SK-N-SH (cell line): ENCODE results near the gene NEIL3. TPM values are rescaled to one million over a fixed set of nuclear protein-coding genes. Genes with fewer than 3 reads are reported as not detected.
A peak's percentile ranks its signal among the peaks of the same experiment; 100 is the strongest.

Experiments used
- CTCF ChIA-PET: fragments of 300-600, 350-600 bp; formaldehyde crosslinking; extraction: SDS; loops from one replicate; lab custom pipeline; 2021; lab: Yijun Ruan, JAX
- POLR2A ChIA-PET: fragments of 350-600 bp; sonication (Branson Sonifier 250); formaldehyde crosslinking; extraction: SDS; loops from one replicate; lab custom pipeline; 2020; ENCODE audit warnings: antibody characterized with exemption, inconsistent platforms; lab: Yijun Ruan, JAX
- DNase-seq: peaks from one replicate; pipeline ENCODE4 v3.0.0; 2012
- H2AFZ ChIP-seq: fragments of 200-600 bp; sonication (generic); 2 replicates; pipeline ENCODE4 v1.8.1; 2016; ENCODE audit warnings: antibody characterized with exemption, mild to moderate bottlenecking, low read depth
- H3F3A ChIP-seq: fragments of 200-600 bp; sonication (generic); replicated peaks from 2 replicates; pipeline ENCODE3; 2016; ENCODE audit warnings: antibody characterized with exemption, mild to moderate bottlenecking; ENCODE audit not compliant: insufficient read depth
- H3K27ac ChIP-seq, 2 experiments: fragments of 200-500 bp in 1 of 2; fragments of 200-600 bp in 1 of 2; sonication (Bioruptor generic) in 1 of 2; sonication (generic), shearing (Covaris generic) in 1 of 2; 2 replicates each; pipeline versions ENCODE4 v1.5.1 to v1.6.1; 2014 to 2016; ENCODE audit warnings: low read depth in 2 of 2, inconsistent platforms in 1 of 2, low read length in 1 of 2, mild to moderate bottlenecking in 1 of 2, mixed read lengths in 1 of 2
- H3K27me3 ChIP-seq: fragments of 200-600 bp; sonication (generic), shearing (Covaris generic); 2 replicates; pipeline ENCODE4 v1.6.1; 2016; ENCODE audit warnings: mixed run types; ENCODE audit not compliant: insufficient read depth
- H3K36me3 ChIP-seq, 2 experiments: fragments of 200-500 bp in 1 of 2; fragments of 200-600 bp in 1 of 2; sonication (Bioruptor generic) in 1 of 2; sonication (generic) in 1 of 2; replicated peaks in 1 of 2; 2 replicates each; pipeline versions ENCODE3 to v1.5.1; 2014 to 2016; ENCODE audit warnings: low read length in 1 of 2, mild to moderate bottlenecking in 1 of 2; ENCODE audit not compliant: insufficient read depth in 2 of 2, control insufficient read depth in 1 of 2
- H3K4me1 ChIP-seq, 2 experiments: fragments of 200-500 bp in 1 of 2; fragments of 200-600 bp in 1 of 2; sonication (Bioruptor generic) in 1 of 2; sonication (generic), shearing (Covaris generic) in 1 of 2; 2 replicates each; pipeline versions ENCODE4 v1.5.1 to v1.6.1; 2014 to 2016; ENCODE audit warnings: low read depth in 1 of 2, low read length in 1 of 2, mixed run types in 1 of 2; ENCODE audit not compliant: insufficient read depth in 2 of 2, control insufficient read depth in 1 of 2
- H3K4me2 ChIP-seq: fragments of 200-600 bp; sonication (generic), shearing (Covaris generic); 2 replicates; pipeline ENCODE4 v1.6.1; 2017; ENCODE audit warnings: mixed run types
- H3K4me3 ChIP-seq, 2 experiments: fragments of 200-500 bp in 1 of 2; fragments of 200-600 bp in 1 of 2; sonication (Bioruptor generic) in 1 of 2; sonication (generic), shearing (Covaris generic) in 1 of 2; 2 replicates each; pipeline versions ENCODE4 v1.5.1 to v1.8.1; 2014 to 2016; ENCODE audit warnings: low read depth in 2 of 2, inconsistent platforms in 1 of 2, low read length in 1 of 2, mild to moderate bottlenecking in 1 of 2, mixed read lengths in 1 of 2, moderate library complexity in 1 of 2
- H3K79me2 ChIP-seq: fragments of 200-600 bp; sonication (generic); 2 replicates; pipeline ENCODE4 v1.8.1; 2017; ENCODE audit warnings: mild to moderate bottlenecking; ENCODE audit not compliant: insufficient read depth
- H3K9ac ChIP-seq: fragments of 200-600 bp; sonication (generic); 2 replicates; pipeline ENCODE4 v1.6.1; 2017; ENCODE audit warnings: mixed run types
- H3K9me2 ChIP-seq: fragments of 200-600 bp; sonication (generic); 2 replicates; pipeline ENCODE4 v1.6.1; 2017; ENCODE audit warnings: mixed run types
- H3K9me3 ChIP-seq: fragments of 200-600 bp; sonication (generic); 2 replicates; pipeline ENCODE4 v1.6.1; 2017; ENCODE audit warnings: mixed run types, mild to moderate bottlenecking, moderate library complexity
- H4K20me1 ChIP-seq: fragments of 200-600 bp; sonication (generic); 2 replicates; pipeline ENCODE4 v1.6.1; 2017; ENCODE audit warnings: mild to moderate bottlenecking, mixed run types; ENCODE audit not compliant: insufficient read depth
- CTCF ChIP-seq: fragments of 200-600 bp; sonication (generic); IDR thresholded peaks from 2 replicates; pipeline ENCODE4 v1.6.1; 2017; ENCODE audit warnings: antibody characterized with exemption, mild to moderate bottlenecking, moderate library complexity
- ELF1 ChIP-seq: IDR thresholded peaks from 2 replicates; pipeline ENCODE4 v1.4.0; 2012
- EP300 ChIP-seq, 2 experiments: IDR thresholded peaks; 2 replicates each; pipeline versions ENCODE4 v1.4.0 to v1.6.1; 2012; ENCODE audit warnings: borderline replicate concordance in 1 of 2, low read depth in 1 of 2, low read length in 1 of 2
- FOXJ3 ChIP-seq: sonication (generic); formaldehyde crosslinking; IDR thresholded peaks from 2 replicates; pipeline ENCODE4 v1.5.1; 2020; ENCODE audit warnings: mild to moderate bottlenecking, missing genetic modification reagents
- FOXM1 ChIP-seq: IDR thresholded peaks from 2 replicates; pipeline ENCODE4 v1.4.0; 2012; ENCODE audit warnings: low read depth, mild to moderate bottlenecking
- MXI1 ChIP-seq: IDR thresholded peaks from 2 replicates; pipeline ENCODE4 v1.6.1; 2012; ENCODE audit warnings: mild to moderate bottlenecking, low read depth, low read length, improper control_type of control experiment
- NFIC ChIP-seq: IDR thresholded peaks from 2 replicates; pipeline ENCODE4 v1.4.0; 2012; ENCODE audit warnings: borderline replicate concordance
- NRF1 ChIP-seq: IDR thresholded peaks from 2 replicates; pipeline ENCODE4 v1.6.1; 2012; ENCODE audit warnings: low read depth, mild to moderate bottlenecking, low read length
- PBX3 ChIP-seq: IDR thresholded peaks from 2 replicates; pipeline ENCODE4; 2012
- RAD21 ChIP-seq: IDR thresholded peaks from 2 replicates; pipeline ENCODE4 v1.6.1; 2012; ENCODE audit warnings: mild to moderate bottlenecking, low read length
- RCOR1 ChIP-seq: fragments of 150-350 bp; IDR thresholded peaks from 2 replicates; pipeline ENCODE4 v1.6.1; 2017; ENCODE audit warnings: antibody characterized with exemption, low read length
- RFX5 ChIP-seq: IDR thresholded peaks from 2 replicates; pipeline ENCODE4 v1.6.1; 2012; ENCODE audit warnings: mild to moderate bottlenecking, improper control_type of control experiment, low read length
- USF2 ChIP-seq: fragments of 150-350 bp; IDR thresholded peaks from 2 replicates; pipeline ENCODE4 v1.6.1; 2017; ENCODE audit warnings: antibody characterized with exemption, low read length, low read depth, borderline replicate concordance
- WGBS: methylation state at CpG from one replicate; pipeline ENCODE4 v1.1.6; 2017; ENCODE audit warnings: low lambda C conversion rate; 5-methylcytosine and 5-hydroxymethylcytosine counted together
- polyA plus RNA-seq, 3 experiments: library from polyadenylated mRNA; depleted of rRNA; stranded (reverse); fragments of >200 nt; gene quantifications; 2 replicates each; pipeline ENCODE4 v1.2.3, GENCODE V29; 2012
- TF ChIP-seq, protein P1 (sequence below): IDR thresholded peaks from 2 replicates; pipeline ENCODE4 v1.6.1; 2012; ENCODE audit warnings: mild to moderate bottlenecking, low read depth, low read length, moderate library complexity

The NEIL3 gene
- polyA plus RNA-seq, 1 of the 3 experiments (the other 2 are of a cell fraction) = 3.6 TPM

GRCh38 chr4:177308125-177308524, 1.5 kb upstream of the NEIL3 start:
- Histone ChIP-seq H3F3A (no peaks in the 10 kb centered on the region), H3K27ac (no peak overlapping the region), H3K9me2 (no peaks in the 10 kb centered on the region), H3K4me2 (no peak overlapping the region), H3K27me3 (no peaks in the 10 kb centered on the region), H3K79me2 (peaks cover 32% of the 10 kb centered on the region), H3K9me3 (no peaks in the 10 kb centered on the region), H2AFZ (no peak overlapping the region), H3K4me3 (no peak overlapping the region), H3K36me3 (no peaks in the 10 kb centered on the region), H3K4me1 (peaks cover 3 to 9% of the 10 kb centered on the region in 2 experiments; a peak in 2 of 4 replicates), H3K9ac (no peak overlapping the region), H4K20me1 (no peaks in the 10 kb centered on the region)
- no peak for DNase-seq
- WGBS = 74% methylated on average over 3 of the region's 3 CpGs
- CTCF ChIA-PET = interaction anchor here (1.4 to 2.4 kb wide), 2 partner anchors 33 to 57 kb away, joined by 4 to 9 read pairs; no protein-coding TSS in a partner anchor
- no peak for TF ChIP-seq RCOR1
- TF ChIP-seq, protein P1, sequence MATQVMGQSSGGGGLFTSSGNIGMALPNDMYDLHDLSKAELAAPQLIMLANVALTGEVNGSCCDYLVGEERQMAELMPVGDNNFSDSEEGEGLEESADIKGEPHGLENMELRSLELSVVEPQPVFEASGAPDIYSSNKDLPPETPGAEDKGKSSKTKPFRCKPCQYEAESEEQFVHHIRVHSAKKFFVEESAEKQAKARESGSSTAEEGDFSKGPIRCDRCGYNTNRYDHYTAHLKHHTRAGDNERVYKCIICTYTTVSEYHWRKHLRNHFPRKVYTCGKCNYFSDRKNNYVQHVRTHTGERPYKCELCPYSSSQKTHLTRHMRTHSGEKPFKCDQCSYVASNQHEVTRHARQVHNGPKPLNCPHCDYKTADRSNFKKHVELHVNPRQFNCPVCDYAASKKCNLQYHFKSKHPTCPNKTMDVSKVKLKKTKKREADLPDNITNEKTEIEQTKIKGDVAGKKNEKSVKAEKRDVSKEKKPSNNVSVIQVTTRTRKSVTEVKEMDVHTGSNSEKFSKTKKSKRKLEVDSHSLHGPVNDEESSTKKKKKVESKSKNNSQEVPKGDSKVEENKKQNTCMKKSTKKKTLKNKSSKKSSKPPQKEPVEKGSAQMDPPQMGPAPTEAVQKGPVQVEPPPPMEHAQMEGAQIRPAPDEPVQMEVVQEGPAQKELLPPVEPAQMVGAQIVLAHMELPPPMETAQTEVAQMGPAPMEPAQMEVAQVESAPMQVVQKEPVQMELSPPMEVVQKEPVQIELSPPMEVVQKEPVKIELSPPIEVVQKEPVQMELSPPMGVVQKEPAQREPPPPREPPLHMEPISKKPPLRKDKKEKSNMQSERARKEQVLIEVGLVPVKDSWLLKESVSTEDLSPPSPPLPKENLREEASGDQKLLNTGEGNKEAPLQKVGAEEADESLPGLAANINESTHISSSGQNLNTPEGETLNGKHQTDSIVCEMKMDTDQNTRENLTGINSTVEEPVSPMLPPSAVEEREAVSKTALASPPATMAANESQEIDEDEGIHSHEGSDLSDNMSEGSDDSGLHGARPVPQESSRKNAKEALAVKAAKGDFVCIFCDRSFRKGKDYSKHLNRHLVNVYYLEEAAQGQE = no peak
- TF ChIP-seq ELF1 = no peak
- POLR2A ChIA-PET = no interaction called here

- POLR2A ChIA-PET = no interaction called here
- 66% methylated on average over 8 of the region's 8 CpGs for WGBS
- Histone ChIP-seq H3K9ac (peak overlapping the region; percentile 69; the same call in 1 of the 2 replicates), H3K4me3 (peak overlapping the region; percentile 72 to 97), H3K9me3 (no peaks in the 10 kb centered on the region), H3K27me3 (no peaks in the 10 kb centered on the region), H4K20me1 (no peaks in the 10 kb centered on the region), H3K79me2 (peaks cover 41% of the 10 kb centered on the region), H3K36me3 (no peaks in the 10 kb centered on the region), H2AFZ (peak overlapping the region; percentile 99), H3K4me1 (peaks cover 5 to 9% of the 10 kb centered on the region in 2 experiments; a peak in 2 of 4 replicates), H3F3A (no peaks in the 10 kb centered on the region), H3K9me2 (no peaks in the 10 kb centered on the region), H3K27ac (peak overlapping the region; percentile 9 to 67; a peak in 3 of 4 replicates), H3K4me2 (peak overlapping the region; percentile 82)
- no peak for DNase-seq
- CTCF ChIA-PET = interaction anchor here (1.0 to 2.4 kb wide), 4 partner anchors 9 to 58 kb away, joined by 3 to 9 read pairs (median 4); no protein-coding TSS in a partner anchor
- no peak for TF ChIP-seq PBX3
- TF ChIP-seq NFIC = no peak
- TF ChIP-seq FOXJ3 = no peak
- no peak for TF ChIP-seq CTCF
- no peak for TF ChIP-seq NRF1
- TF ChIP-seq EP300 (IDR thresholded peaks at IDR 0.05; ENCODE audit: borderline replicate concordance in 1 of 2, low read depth in 1 of 2, low read length in 1 of 2) = no peak
- no peak for TF ChIP-seq USF2
- TF ChIP-seq MXI1 = no peak
- no peak for TF ChIP-seq RAD21
- no peak for TF ChIP-seq FOXM1
- TF ChIP-seq RFX5 = no peak
- TF ChIP-seq, protein P1 = no peak
Measured at GRCh38 chr4:177308847-177309521, 690 bp upstream of the NEIL3 start.
